HG03103 (cell line): ENCODE measurements around the gene SERPIND1.

Experiments
- ATAC-seq: cut with Tn5 transposase; IDR thresholded peaks from one replicate; pipeline ENCODE4 v1.9.1; 2021; ENCODE audit warnings: low read depth; ENCODE audit not compliant: unreplicated experiment

Gene SERPIND1

GRCh38 chr22:20788627-20789344, 14.9 kb downstream of the SERPIND1 start:
- no peak for ATAC-seq

- no peak for ATAC-seq
Observed at GRCh38 chr22:20792221-20792965, 18.5 kb downstream of the SERPIND1 start.

GRCh38 chr22:20792966-20793728, 19.2 kb downstream of the SERPIND1 start:
- ATAC-seq, result no peak

- no peak for ATAC-seq
Observed at GRCh38 chr22:20793748-20794649, 20.1 kb downstream of the SERPIND1 start.

- ATAC-seq, result no peak
Observed at GRCh38 chr22:20794650-20795413, 20.9 kb downstream of the SERPIND1 start.

GRCh38 chr22:20796731-20797130, 22.8 kb downstream of the SERPIND1 start:
- no peak for ATAC-seq

- ATAC-seq, result no peak
Observed at GRCh38 chr22:20798218-20798617, 24.3 kb downstream of the SERPIND1 start.

- no peak for ATAC-seq
Observed at GRCh38 chr22:20798974-20799373, 25.1 kb downstream of the SERPIND1 start.

- no peak for ATAC-seq
Observed at GRCh38 chr22:20799449-20799848, 25.5 kb downstream of the SERPIND1 start.

GRCh38 chr22:20802452-20802851, 28.5 kb downstream of the SERPIND1 start:
- no peak for ATAC-seq

GRCh38 chr22:20802922-20803553, 29.1 kb downstream of the SERPIND1 start:
- no peak for ATAC-seq

GRCh38 chr22:20803696-20804324, 29.9 kb downstream of the SERPIND1 start:
- no peak for ATAC-seq

GRCh38 chr22:20804650-20805049, 30.7 kb downstream of the SERPIND1 start:
- ATAC-seq, result no peak

- ATAC-seq, result no peak
Observed at GRCh38 chr22:20805972-20806471, 32.1 kb downstream of the SERPIND1 start.

- no peak for ATAC-seq
Observed at GRCh38 chr22:20807315-20807752, 33.4 kb downstream of the SERPIND1 start.

- no peak for ATAC-seq
Observed at GRCh38 chr22:20808844-20809243, 34.9 kb downstream of the SERPIND1 start.

GRCh38 chr22:20809538-20810185, 35.7 kb downstream of the SERPIND1 start:
- ATAC-seq, result no peak

GRCh38 chr22:20810645-20811044, 36.7 kb downstream of the SERPIND1 start:
- no peak for ATAC-seq
